TTC549 (cell line): ENCODE results near the gene HCFC2.

Experiments
- FAIRE-seq: peaks from 2 replicates; lab custom pipeline; 2012; peaks lifted over from hg19 to GRCh38; lab: Jason Lieb, UNC

Gene HCFC2

GRCh38 chr12:104122298-104122697, 58.0 kb downstream of the HCFC2 start:
- FAIRE-seq, result no peak

- no peak for FAIRE-seq
These were observed 62.2 kb downstream of the HCFC2 start for GRCh38 chr12:104126548-104126947.

GRCh38 chr12:104130760-104131159, 66.4 kb downstream of the HCFC2 start:
- FAIRE-seq, result no peak

- FAIRE-seq, result no peak
These were observed 67.3 kb downstream of the HCFC2 start for GRCh38 chr12:104131609-104132008.

GRCh38 chr12:104132351-104132956, 68.1 kb downstream of the HCFC2 start:
- no peak for FAIRE-seq

GRCh38 chr12:104133321-104133720, 69.0 kb downstream of the HCFC2 start:
- no peak for FAIRE-seq

GRCh38 chr12:104133866-104134265, 69.5 kb downstream of the HCFC2 start:
- no peak for FAIRE-seq

- no peak for FAIRE-seq
These were observed 70.6 kb downstream of the HCFC2 start for GRCh38 chr12:104134882-104135281.

- FAIRE-seq, result no peak
These were observed 72.2 kb downstream of the HCFC2 start for GRCh38 chr12:104136577-104136976.

GRCh38 chr12:104137001-104137901, 72.9 kb downstream of the HCFC2 start:
- FAIRE-seq, result no peak

GRCh38 chr12:104137902-104138796, 73.8 kb downstream of the HCFC2 start, which contains the start of gene NFYB:
TSS of gene NFYB (minus strand) at chr12:104138210. CDS start at chr12:104135453, 2,757 bp downstream.
- no peak for FAIRE-seq

- no peak for FAIRE-seq
These were observed 74.4 kb downstream of the HCFC2 start for GRCh38 chr12:104138797-104139152.

- FAIRE-seq, result no peak
These were observed 78.2 kb downstream of the HCFC2 start for GRCh38 chr12:104142543-104142942.

GRCh38 chr12:104143002-104143401, 78.7 kb downstream of the HCFC2 start:
- no peak for FAIRE-seq

GRCh38 chr12:104143918-104144317, 79.6 kb downstream of the HCFC2 start:
- FAIRE-seq, result no peak

- no peak for FAIRE-seq
These were observed 83.0 kb downstream of the HCFC2 start for GRCh38 chr12:104147346-104147745.

- no peak for FAIRE-seq
These were observed 86.1 kb downstream of the HCFC2 start for GRCh38 chr12:104150416-104150815.

- FAIRE-seq, result no peak
These were observed 88.4 kb downstream of the HCFC2 start for GRCh38 chr12:104152685-104153241.

- no peak for FAIRE-seq
These were observed 90.0 kb downstream of the HCFC2 start for GRCh38 chr12:104154286-104154685.

- no peak for FAIRE-seq
These were observed 90.5 kb downstream of the HCFC2 start for GRCh38 chr12:104154806-104155205.
